ENCODE data around the gene PAPPA2. TPM values are rescaled to one million over a fixed set of nuclear protein-coding genes. Genes with fewer than 3 reads are reported as not detected.

The PAPPA2 gene
- polyA plus RNA-seq, 3 donors from 2014 or later = not detected

DNA sequence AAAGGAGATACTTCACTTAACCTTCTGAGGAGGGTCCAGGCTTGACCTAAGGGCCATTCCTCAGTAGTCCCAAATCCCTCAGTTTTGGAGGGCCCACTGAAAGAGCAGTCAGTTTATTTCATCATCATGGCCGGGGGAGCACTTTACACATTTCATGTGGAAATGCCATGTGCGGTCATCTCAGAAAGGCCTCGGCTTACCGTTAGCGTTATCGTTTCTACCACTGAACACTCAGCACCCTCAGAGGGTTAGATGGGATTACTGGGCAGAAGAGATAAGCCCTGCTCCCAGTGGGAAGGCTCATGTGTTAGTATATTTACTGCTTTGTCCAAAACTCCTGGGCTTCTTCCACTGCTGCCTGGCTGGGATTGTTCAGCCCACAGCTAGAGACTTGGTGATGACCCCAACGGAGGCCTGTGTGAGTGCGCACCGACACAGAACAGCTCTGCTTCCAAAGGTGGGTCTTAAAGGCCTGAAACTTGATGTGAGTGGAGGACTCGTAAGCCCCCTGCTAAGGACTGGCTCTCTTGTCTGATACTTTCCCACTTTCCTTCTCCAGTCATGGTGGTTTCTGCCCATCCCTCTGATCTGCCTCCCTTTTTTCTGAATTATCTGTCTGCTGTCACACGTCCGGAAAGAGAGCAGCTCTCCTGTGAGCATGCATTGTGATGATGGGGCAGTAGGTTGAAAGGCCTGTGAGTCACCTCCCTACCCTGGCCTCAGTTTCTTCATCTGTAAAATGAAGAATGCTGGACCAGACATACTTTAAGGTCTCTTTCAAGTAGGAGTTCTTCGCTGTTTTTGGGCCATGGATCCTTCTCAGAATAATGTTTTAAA lies 417.0 kb downstream of the PAPPA2 start:
- Mint-ChIP-seq H3K9me3 (peaks cover 0 to 3% (median 0%) of the 10 kb centered on the region in 6 donors), H3K4me3 (no peak overlapping the region), H3K36me3 (no peaks in the 10 kb centered on the region), H3K27me3 (ENCODE audit: low read depth in 3 of 3) (peaks cover 0 to 6% (median 4%) of the 10 kb centered on the region in 3 donors), H3K27ac (peak overlapping the region in 1 of 6 donors; percentile 25), H3K4me1 (no peaks in the 10 kb centered on the region)
- DNase-seq = no peak

DNA sequence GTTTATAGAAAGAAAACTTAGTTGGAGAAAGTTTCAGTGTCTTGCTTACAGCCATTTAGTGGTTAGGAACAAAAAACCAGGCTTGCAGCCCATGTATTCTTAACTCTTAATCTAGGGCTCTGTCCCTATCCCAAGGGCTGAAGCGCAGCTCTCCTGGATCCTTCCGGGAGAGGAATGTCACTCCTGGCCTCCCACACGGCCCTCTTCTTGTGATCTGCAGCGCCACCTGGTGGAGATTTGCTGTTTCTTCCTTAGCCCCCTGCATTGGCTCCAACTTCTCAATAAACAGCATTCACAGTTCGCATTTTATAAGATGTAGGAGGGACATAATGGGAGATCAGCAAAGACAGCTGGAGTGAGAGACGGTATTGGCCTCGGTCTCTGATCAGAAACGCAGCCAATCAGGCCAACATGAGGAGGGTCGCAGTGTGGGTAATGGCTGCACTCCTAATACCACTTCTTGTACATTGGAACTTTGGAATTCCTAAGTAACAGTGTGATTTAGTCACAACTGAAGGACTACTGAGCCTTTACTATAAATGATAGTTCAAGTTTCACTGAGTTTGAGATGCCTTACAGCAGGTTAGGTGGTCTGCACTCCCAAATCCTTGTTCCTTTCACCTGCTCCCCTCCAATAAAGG lies 418.1 kb downstream of the PAPPA2 start:
- no peaks in the 10 kb centered on the region for H3K36me3 Mint-ChIP-seq
- H3K27ac Mint-ChIP-seq = no peak overlapping the region
- peaks cover 0 to 3% (median 0%) of the 10 kb centered on the region in 6 donors for H3K9me3 Mint-ChIP-seq
- peak in 1 of 3 donors; percentile 4 for DNase-seq
- H3K4me3 Mint-ChIP-seq = no peak overlapping the region
- peaks cover 0 to 6% (median 4%) of the 10 kb centered on the region in 3 donors for H3K27me3 Mint-ChIP-seq (ENCODE audit: low read depth in 3 of 3)
- H3K4me1 Mint-ChIP-seq = no peaks in the 10 kb centered on the region

DNA sequence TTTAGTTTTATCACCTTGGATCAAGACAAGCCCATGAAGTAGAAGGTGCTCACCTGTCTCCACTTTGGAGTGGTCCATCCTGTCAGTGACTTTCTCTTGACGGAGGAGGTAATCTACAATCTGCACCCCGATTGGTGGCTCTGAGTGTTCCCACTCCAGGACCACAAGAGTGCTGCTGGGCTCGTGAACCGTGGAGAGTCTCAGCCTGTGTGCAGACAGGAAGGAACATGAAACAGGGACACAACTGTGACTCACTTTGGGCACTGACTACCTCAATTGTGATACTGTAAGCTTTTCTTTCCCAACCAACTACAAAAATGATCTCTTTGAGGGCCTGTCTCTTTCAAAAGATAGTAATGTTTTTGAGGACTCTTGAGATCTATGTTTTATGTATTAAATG lies 421.3 kb downstream of the PAPPA2 start:
- Mint-ChIP-seq H3K36me3 (no peaks in the 10 kb centered on the region), H3K4me1 (no peaks in the 10 kb centered on the region), H3K27me3 (ENCODE audit: low read depth in 3 of 3) (peaks cover 0 to 3% (median 0%) of the 10 kb centered on the region in 3 donors), H3K4me3 (no peak overlapping the region), H3K27ac (no peak overlapping the region), H3K9me3 (peaks cover 0 to 7% (median 0%) of the 10 kb centered on the region in 6 donors)
- DNase-seq = no peak

GRCh38 chr1:176884911-176885310 lies 421.9 kb downstream of the PAPPA2 start:
- H3K4me1 Mint-ChIP-seq = no peaks in the 10 kb centered on the region

GRCh38 chr1:176885341-176885740 lies 422.4 kb downstream of the PAPPA2 start:
- H3K27ac Mint-ChIP-seq = no peak overlapping the region
- peaks cover 0 to 5% (median 0%) of the 10 kb centered on the region in 6 donors for H3K9me3 Mint-ChIP-seq
- no peak overlapping the region for H3K4me3 Mint-ChIP-seq
- H3K4me1 Mint-ChIP-seq = no peaks in the 10 kb centered on the region
- peaks cover 0 to under 1% (median 0%) of the 10 kb centered on the region in 3 donors for H3K27me3 Mint-ChIP-seq (ENCODE audit: low read depth in 3 of 3)
- DNase-seq = no peak
- H3K36me3 Mint-ChIP-seq = no peaks in the 10 kb centered on the region

More at GRCh38 chr1:176884911-176885310, 421.9 kb downstream of the PAPPA2 start:
- no peak overlapping the region for H3K27ac Mint-ChIP-seq
- DNase-seq = no peak
- H3K4me3 Mint-ChIP-seq = no peak overlapping the region
- H3K36me3 Mint-ChIP-seq = no peaks in the 10 kb centered on the region
- peaks cover 0 to 7% (median 0%) of the 10 kb centered on the region in 6 donors for H3K9me3 Mint-ChIP-seq
- H3K27me3 Mint-ChIP-seq (ENCODE audit: low read depth in 3 of 3) = peaks cover 0 to 3% (median 0%) of the 10 kb centered on the region in 3 donors

DNA sequence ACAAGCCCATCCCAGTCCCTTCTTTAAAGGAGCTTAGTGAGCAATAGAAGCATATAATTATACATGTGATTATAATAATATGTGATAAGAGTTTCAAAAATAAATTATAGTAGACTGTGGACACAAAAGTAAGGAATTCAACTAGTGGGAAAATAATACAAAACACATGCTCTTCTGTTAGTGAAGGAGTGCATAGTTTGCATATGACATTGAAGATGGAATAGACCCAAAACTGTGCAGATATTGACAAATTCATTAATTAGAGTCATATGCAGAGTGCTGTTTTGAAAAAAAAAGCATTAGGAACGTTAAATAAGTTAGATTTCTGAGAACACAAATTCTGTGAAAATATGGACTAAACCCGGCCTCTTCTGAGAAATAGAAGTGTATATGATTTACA lies 422.8 kb downstream of the PAPPA2 start:
- H3K27me3 Mint-ChIP-seq (ENCODE audit: low read depth in 3 of 3) = no peaks in the 10 kb centered on the region

GRCh38 chr1:176888471-176889032 lies 425.6 kb downstream of the PAPPA2 start:
- Mint-ChIP-seq H3K27me3 (ENCODE audit: low read depth in 3 of 3) (peaks cover 0 to 6% (median 0%) of the 10 kb centered on the region in 3 donors), H3K4me3 (no peak overlapping the region), H3K36me3 (no peaks in the 10 kb centered on the region), H3K27ac (no peak overlapping the region), H3K4me1 (no peaks in the 10 kb centered on the region), H3K9me3 (peaks cover 0 to 5% (median 0%) of the 10 kb centered on the region in 6 donors)
- no peak for DNase-seq

More for the DNA sequence above, 422.8 kb downstream of the PAPPA2 start:
- H3K36me3 Mint-ChIP-seq = no peaks in the 10 kb centered on the region
- H3K4me1 Mint-ChIP-seq = no peaks in the 10 kb centered on the region
- H3K9me3 Mint-ChIP-seq = peaks cover 0 to 5% (median 0%) of the 10 kb centered on the region in 6 donors
- DNase-seq = no peak
- H3K27ac Mint-ChIP-seq = no peak overlapping the region
- H3K4me3 Mint-ChIP-seq = no peak overlapping the region

DNA sequence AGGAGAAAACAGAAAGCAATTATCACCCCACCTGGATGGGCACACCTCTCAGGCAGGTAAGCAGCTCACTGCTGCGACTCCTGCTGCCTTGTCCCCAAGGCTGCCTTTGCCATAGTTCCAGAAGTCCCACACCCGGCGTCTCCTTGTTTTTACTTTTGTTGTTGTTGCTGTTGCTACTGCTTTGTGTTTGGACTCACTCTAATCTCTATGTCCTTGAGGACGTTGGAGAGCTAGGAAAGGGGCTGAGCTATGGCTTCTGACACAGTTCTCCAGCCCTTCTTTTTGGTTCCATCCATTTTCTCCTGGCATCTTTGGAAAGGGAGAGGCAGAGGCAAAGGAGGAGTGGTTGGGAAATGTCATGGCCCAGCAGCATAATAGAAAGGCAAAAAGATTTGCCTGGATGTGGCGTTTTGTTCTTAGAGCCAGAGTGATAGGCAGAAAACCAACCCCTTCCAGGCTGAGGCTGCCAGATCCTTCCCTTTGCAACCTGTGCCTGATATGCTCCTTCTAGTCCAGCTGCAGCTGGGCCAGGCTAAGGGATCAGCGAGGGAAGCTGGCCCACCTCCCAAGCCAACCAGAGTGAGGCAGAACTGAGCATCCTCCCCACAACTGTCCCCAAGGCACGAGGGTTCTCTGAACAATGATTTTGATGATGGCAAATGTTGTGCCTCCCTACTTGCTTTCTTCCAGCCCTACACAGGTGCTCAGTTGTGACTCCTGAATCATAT lies 430.8 kb downstream of the PAPPA2 start:
- H3K27ac Mint-ChIP-seq = no peak overlapping the region
- no peak overlapping the region for H3K4me3 Mint-ChIP-seq
- H3K4me1 Mint-ChIP-seq = peaks cover 0 to 3% of the 10 kb centered on the region in 2 donors
- peaks cover 0 to 2% (median 0%) of the 10 kb centered on the region in 6 donors for H3K9me3 Mint-ChIP-seq
- no peaks in the 10 kb centered on the region for H3K36me3 Mint-ChIP-seq
- no peak for DNase-seq
- H3K27me3 Mint-ChIP-seq (ENCODE audit: low read depth in 3 of 3) = peaks cover 1 to 6% (median 3%) of the 10 kb centered on the region in 3 donors

- no peak overlapping the region for H3K4me3 Mint-ChIP-seq
- DNase-seq = no peak
Observed at GRCh38 chr1:176894450-176894849, 431.5 kb downstream of the PAPPA2 start.

More at GRCh38 chr1:176894450-176894849, 431.5 kb downstream of the PAPPA2 start:
- H3K27me3 Mint-ChIP-seq (ENCODE audit: low read depth in 3 of 3) = peaks cover 1 to 6% (median 3%) of the 10 kb centered on the region in 3 donors
- H3K9me3 Mint-ChIP-seq = peaks cover 0 to 2% (median 0%) of the 10 kb centered on the region in 6 donors
- H3K27ac Mint-ChIP-seq = no peak overlapping the region
- peaks cover 0 to 3% of the 10 kb centered on the region in 2 donors for H3K4me1 Mint-ChIP-seq
- no peaks in the 10 kb centered on the region for H3K36me3 Mint-ChIP-seq
